Neural progenitor cell (in vitro differentiated cells): Measurements from ENCODE around the gene ERBB4. TPM values are rescaled to one million over a fixed set of nuclear protein-coding genes. Genes with fewer than 3 reads are reported as not detected.

Source experiments
- DNase-seq: peaks from one replicate; pipeline ENCODE4 v3.0.0-alpha.2; 2016; ENCODE audit warnings: low spot score
- H2AFZ ChIP-seq: fragments of 200-600 bp; sonication (generic); replicated peaks from 2 replicates; pipeline ENCODE4 v1.6.1; 2016; ENCODE audit warnings: antibody characterized with exemption
- H3F3A ChIP-seq: fragments of 200-600 bp; sonication (generic); 2 replicates; pipeline ENCODE4 v1.6.1; 2016; ENCODE audit warnings: antibody characterized with exemption, low read depth
- H3K27ac ChIP-seq: fragments of 200-600 bp; sonication (generic); 2 replicates; pipeline ENCODE4 v1.5.1; 2016; ENCODE audit warnings: mild to moderate bottlenecking
- H3K27me3 ChIP-seq: fragments of 200-600 bp; sonication (generic); 2 replicates; pipeline ENCODE4 v1.6.1; 2016; ENCODE audit warnings: mild to moderate bottlenecking, moderate library complexity
- H3K36me3 ChIP-seq: fragments of 200-600 bp; sonication (generic); 2 replicates; pipeline ENCODE4 v1.5.1; 2016
- H3K4me1 ChIP-seq: fragments of 200-600 bp; sonication (generic); 2 replicates; pipeline ENCODE4 v1.6.1; 2016; ENCODE audit warnings: mixed run types
- H3K4me2 ChIP-seq: fragments of 200-600 bp; sonication (generic); 2 replicates; pipeline ENCODE4 v1.6.1; 2016
- H3K4me3 ChIP-seq: fragments of 200-600 bp; sonication (generic); 2 replicates; pipeline ENCODE4 v1.5.1; 2016
- H3K79me2 ChIP-seq: fragments of 200-600 bp; sonication (generic); 2 replicates; pipeline ENCODE4 v1.6.1; 2016; ENCODE audit warnings: low read depth
- H3K9ac ChIP-seq: fragments of 200-600 bp; sonication (generic); 2 replicates; pipeline ENCODE4 v1.6.1; 2016
- H3K9me3 ChIP-seq: fragments of 200-600 bp; sonication (generic); 2 replicates; pipeline ENCODE4 v1.5.1; 2016; ENCODE audit warnings: low read depth
- H4K20me1 ChIP-seq: fragments of 200-600 bp; sonication (generic); 2 replicates; pipeline ENCODE4 v1.6.1; 2016; ENCODE audit warnings: low read depth
- H3K27ac Mint-ChIP-seq: 3 replicates; pipeline ENCODE4 v1.8.0; 2021; ENCODE audit warnings: mixed read lengths
- H3K27me3 Mint-ChIP-seq: 2 replicates; pipeline ENCODE4 v1.8.0; 2022; ENCODE audit warnings: low read depth, mild to moderate bottlenecking, inconsistent platforms, moderate library complexity, mixed read lengths; ENCODE audit not compliant: insufficient read depth
- H3K36me3 Mint-ChIP-seq: 3 replicates; pipeline ENCODE4 v1.8.0; 2021; ENCODE audit warnings: mixed read lengths
- H3K4me1 Mint-ChIP-seq: 3 replicates; pipeline ENCODE4 v1.8.0; 2021; ENCODE audit warnings: mixed read lengths
- H3K4me3 Mint-ChIP-seq: 3 replicates; pipeline ENCODE4 v1.8.0; 2021; ENCODE audit warnings: mild to moderate bottlenecking, moderate library complexity, mixed read lengths
- H3K9me3 Mint-ChIP-seq: 3 replicates; pipeline ENCODE4 v1.8.0; 2020; ENCODE audit warnings: mixed read lengths
- EZH2 ChIP-seq: fragments of 200-600 bp; sonication (generic); IDR thresholded peaks from 2 replicates; pipeline ENCODE4 v1.6.1; 2017; ENCODE audit warnings: antibody characterized with exemption, mild to moderate bottlenecking, moderate library complexity
- EZH2phosphoT487 ChIP-seq: fragments of 200-600 bp; sonication (generic); IDR thresholded peaks from 2 replicates; pipeline ENCODE4 v1.6.1; 2017; ENCODE audit warnings: antibody characterized with exemption
- total RNA-seq: library from RNA; depleted of rRNA; stranded (reverse); fragments of >200 nt; gene quantifications from 2 replicates; pipeline ENCODE4 v1.2.3, GENCODE V29; 2015; ENCODE audit warnings: low replicate concordance
- TF ChIP-seq, protein P1 (sequence below): fragments of 200-600 bp; sonication (generic); IDR thresholded peaks from 2 replicates; pipeline ENCODE4 v1.5.1; 2017; ENCODE audit warnings: antibody characterized with exemption, mild to moderate bottlenecking

The ERBB4 gene
- total RNA-seq, 1 donor from 2014 or later, result 1.5 TPM

DNA sequence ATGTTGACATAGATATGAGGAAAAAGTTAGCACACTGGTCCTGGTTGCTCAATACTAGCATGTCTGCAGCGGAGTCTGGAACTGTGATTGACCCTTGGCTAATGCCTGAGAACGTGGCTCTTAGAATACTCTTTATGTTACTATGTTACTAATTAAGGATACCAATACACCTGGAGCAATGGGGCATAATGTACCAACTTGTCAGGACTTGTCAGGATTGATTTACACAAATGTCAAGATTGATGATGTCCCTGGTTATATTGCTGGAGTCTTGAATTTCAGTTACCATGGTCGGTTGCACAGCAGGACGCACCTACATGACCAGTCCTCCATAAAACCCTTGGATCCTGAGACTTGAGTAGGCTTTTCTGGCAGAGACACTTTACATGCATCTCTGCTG, 1171.3 kb downstream of the ERBB4 start:
- Mint-ChIP-seq H3K9me3 (peaks cover 15% of the 10 kb centered on the region), H3K27ac (no peak overlapping the region), H3K4me3 (no peak overlapping the region), H3K36me3 (peaks cover 3% of the 10 kb centered on the region), H3K4me1 (peaks cover 14% of the 10 kb centered on the region), H3K27me3 (peaks cover 3% of the 10 kb centered on the region)
- Histone ChIP-seq H3K4me3 (no peak overlapping the region), H3K79me2 (no peaks in the 10 kb centered on the region), H3K9me3 (no peaks in the 10 kb centered on the region), H2AFZ (no peak overlapping the region), H3K36me3 (no peaks in the 10 kb centered on the region), H4K20me1 (no peaks in the 10 kb centered on the region), H3K27me3 (no peaks in the 10 kb centered on the region), H3F3A (no peaks in the 10 kb centered on the region), H3K27ac (no peak overlapping the region), H3K4me2 (no peak overlapping the region), H3K9ac (no peak overlapping the region), H3K4me1 (no peaks in the 10 kb centered on the region)
- no peak for DNase-seq
- TF ChIP-seq, protein P1, sequence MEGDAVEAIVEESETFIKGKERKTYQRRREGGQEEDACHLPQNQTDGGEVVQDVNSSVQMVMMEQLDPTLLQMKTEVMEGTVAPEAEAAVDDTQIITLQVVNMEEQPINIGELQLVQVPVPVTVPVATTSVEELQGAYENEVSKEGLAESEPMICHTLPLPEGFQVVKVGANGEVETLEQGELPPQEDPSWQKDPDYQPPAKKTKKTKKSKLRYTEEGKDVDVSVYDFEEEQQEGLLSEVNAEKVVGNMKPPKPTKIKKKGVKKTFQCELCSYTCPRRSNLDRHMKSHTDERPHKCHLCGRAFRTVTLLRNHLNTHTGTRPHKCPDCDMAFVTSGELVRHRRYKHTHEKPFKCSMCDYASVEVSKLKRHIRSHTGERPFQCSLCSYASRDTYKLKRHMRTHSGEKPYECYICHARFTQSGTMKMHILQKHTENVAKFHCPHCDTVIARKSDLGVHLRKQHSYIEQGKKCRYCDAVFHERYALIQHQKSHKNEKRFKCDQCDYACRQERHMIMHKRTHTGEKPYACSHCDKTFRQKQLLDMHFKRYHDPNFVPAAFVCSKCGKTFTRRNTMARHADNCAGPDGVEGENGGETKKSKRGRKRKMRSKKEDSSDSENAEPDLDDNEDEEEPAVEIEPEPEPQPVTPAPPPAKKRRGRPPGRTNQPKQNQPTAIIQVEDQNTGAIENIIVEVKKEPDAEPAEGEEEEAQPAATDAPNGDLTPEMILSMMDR, result no peak
- TF ChIP-seq EZH2, result no peak
- no peak for TF ChIP-seq EZH2phosphoT487

DNA sequence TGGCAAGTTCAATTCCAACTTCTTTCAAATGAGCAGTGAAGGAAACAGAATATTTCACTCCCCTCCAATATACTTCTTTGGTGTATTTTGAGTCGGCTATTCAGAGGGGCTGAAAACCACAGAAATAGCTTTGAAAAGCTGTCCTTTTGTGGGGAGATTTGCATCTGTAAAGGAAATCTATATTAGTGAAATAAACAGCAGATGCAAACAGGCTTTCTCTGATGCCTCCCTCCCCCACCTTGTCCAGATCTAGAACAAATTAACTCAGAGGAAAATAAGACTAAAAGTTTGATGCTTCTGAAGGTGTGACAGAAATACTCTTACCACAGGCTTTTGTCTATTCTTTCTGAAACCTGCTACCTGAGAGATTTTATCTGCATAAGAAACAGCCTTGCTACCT, 1173.7 kb downstream of the ERBB4 start:
- H3K4me1 Mint-ChIP-seq, result peaks cover 14% of the 10 kb centered on the region
- no peaks in the 10 kb centered on the region for H3F3A ChIP-seq
- no peaks in the 10 kb centered on the region for H3K36me3 ChIP-seq
- H2AFZ ChIP-seq, result peak overlapping the region; percentile 75
- H3K9me3 ChIP-seq, result no peaks in the 10 kb centered on the region
- H3K4me1 ChIP-seq, result peaks cover 2% of the 10 kb centered on the region
- no peak overlapping the region for H3K4me2 ChIP-seq
- no peak overlapping the region for H3K27ac Mint-ChIP-seq
- no peak for TF ChIP-seq EZH2phosphoT487
- no peak for TF ChIP-seq EZH2
- TF ChIP-seq, protein P1, result no peak
- H3K27ac ChIP-seq, result no peak overlapping the region
- H3K9me3 Mint-ChIP-seq, result peaks cover 15% of the 10 kb centered on the region
- no peak overlapping the region for H3K9ac ChIP-seq
- H3K4me3 ChIP-seq, result no peak overlapping the region
- H4K20me1 ChIP-seq, result no peaks in the 10 kb centered on the region
- H3K27me3 ChIP-seq, result no peaks in the 10 kb centered on the region
- no peak overlapping the region for H3K4me3 Mint-ChIP-seq
- peaks cover 3% of the 10 kb centered on the region for H3K36me3 Mint-ChIP-seq
- H3K79me2 ChIP-seq, result no peaks in the 10 kb centered on the region
- H3K27me3 Mint-ChIP-seq, result peaks cover 3% of the 10 kb centered on the region
- no peak for DNase-seq

DNA sequence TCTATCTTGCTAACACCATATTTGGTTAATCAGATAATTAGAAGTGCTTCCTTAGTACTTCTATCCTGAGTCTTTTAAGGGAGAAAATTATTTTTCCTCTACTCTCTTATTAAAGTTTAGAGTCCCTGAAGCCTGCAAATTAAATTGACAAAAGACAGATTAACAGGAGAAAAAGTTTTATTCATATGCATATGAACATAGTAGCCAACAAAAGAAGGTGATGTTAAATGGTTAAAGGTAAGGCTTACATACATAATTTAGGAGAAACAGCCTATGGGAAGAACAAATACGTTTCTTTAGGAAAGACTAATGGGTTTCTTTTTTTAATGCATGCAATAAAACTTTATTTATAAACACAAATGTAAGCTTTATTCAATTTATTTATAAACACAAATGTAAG, 1177.2 kb downstream of the ERBB4 start:
- H3K4me1 Mint-ChIP-seq, result peaks cover 16% of the 10 kb centered on the region
- peaks cover 3% of the 10 kb centered on the region for H3K27me3 Mint-ChIP-seq
- Histone ChIP-seq H3K9ac (no peak overlapping the region), H3K79me2 (no peaks in the 10 kb centered on the region), H3K27ac (no peak overlapping the region), H3K4me1 (peaks cover 15% of the 10 kb centered on the region), H3F3A (peaks cover 4% of the 10 kb centered on the region), H3K4me3 (no peak overlapping the region), H3K4me2 (no peak overlapping the region), H2AFZ (no peak overlapping the region), H4K20me1 (no peaks in the 10 kb centered on the region), H3K27me3 (no peaks in the 10 kb centered on the region), H3K36me3 (no peaks in the 10 kb centered on the region), H3K9me3 (no peaks in the 10 kb centered on the region)
- TF ChIP-seq EZH2, result no peak
- no peak for TF ChIP-seq EZH2phosphoT487
- TF ChIP-seq, protein P1, result no peak
- peaks cover 15% of the 10 kb centered on the region for H3K9me3 Mint-ChIP-seq
- H3K4me3 Mint-ChIP-seq, result no peak overlapping the region
- DNase-seq, result no peak
- no peak overlapping the region for H3K27ac Mint-ChIP-seq
- H3K36me3 Mint-ChIP-seq, result peaks cover 3% of the 10 kb centered on the region

DNA sequence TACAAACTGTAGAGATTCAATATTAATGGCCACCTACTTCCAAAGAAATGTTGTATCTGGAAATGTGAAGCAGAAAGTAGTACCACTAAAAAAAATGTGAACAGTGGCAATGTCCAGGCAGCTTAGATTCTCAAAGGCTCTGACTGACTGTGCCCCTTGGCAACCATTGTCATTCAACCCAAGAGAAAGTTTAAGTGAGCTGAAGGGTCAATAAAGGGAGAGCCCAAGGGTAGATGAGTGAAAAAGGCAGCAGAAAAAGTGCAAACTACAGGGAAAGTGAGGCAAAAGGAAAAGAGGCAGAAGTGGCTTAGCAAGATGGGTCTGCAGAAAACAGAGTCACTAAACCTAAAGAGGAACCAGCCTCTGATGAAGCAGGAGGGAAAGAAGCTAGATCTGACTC, 1179.3 kb downstream of the ERBB4 start:
- Histone ChIP-seq H3K4me3 (no peak overlapping the region), H3F3A (peaks cover 4% of the 10 kb centered on the region), H3K4me1 (peaks cover 15% of the 10 kb centered on the region), H3K9me3 (no peaks in the 10 kb centered on the region), H4K20me1 (no peaks in the 10 kb centered on the region), H3K4me2 (no peak overlapping the region), H3K9ac (no peak overlapping the region), H2AFZ (peak overlapping the region; percentile 53), H3K27ac (no peak overlapping the region), H3K36me3 (no peaks in the 10 kb centered on the region), H3K79me2 (no peaks in the 10 kb centered on the region), H3K27me3 (no peaks in the 10 kb centered on the region)
- DNase-seq, result no peak
- TF ChIP-seq EZH2 (no peak), EZH2phosphoT487 (no peak)
- TF ChIP-seq, protein P1, result no peak
- H3K27me3 Mint-ChIP-seq, result peaks cover 7% of the 10 kb centered on the region
- H3K36me3 Mint-ChIP-seq, result peaks cover 3% of the 10 kb centered on the region
- peaks cover 15% of the 10 kb centered on the region for H3K9me3 Mint-ChIP-seq
- H3K4me1 Mint-ChIP-seq, result peaks cover 16% of the 10 kb centered on the region
- no peak overlapping the region for H3K27ac Mint-ChIP-seq
- no peak overlapping the region for H3K4me3 Mint-ChIP-seq
